GM18526 (cell line): ENCODE data around the gene MAP1LC3C.

Experiments
- POLR2A ChIP-seq: IDR thresholded peaks from 3 replicates; pipeline ENCODE4 v1.6.1; 2011; ENCODE audit not compliant: insufficient read length; ENCODE audit errors: extremely low read depth

The MAP1LC3C gene

DNA sequence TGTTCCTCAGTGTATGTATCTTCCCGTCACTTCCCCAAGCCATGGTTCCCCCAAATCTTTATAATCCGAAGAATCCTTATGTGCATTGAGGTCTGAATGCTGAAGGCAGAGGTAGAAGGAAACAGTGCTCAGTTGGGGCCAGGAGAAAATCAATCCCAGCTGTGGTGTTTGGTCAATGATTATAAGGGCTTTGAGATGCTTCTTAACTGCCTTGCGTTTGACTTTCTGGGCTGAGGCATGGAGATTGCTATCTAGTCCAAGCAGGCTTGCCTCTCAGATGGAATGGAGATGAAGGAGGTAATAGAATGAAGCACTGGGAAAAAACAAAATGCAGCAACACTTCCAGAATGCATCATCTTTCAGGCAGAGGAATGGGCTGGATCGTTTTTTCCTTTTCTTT, 3.6 kb upstream of the MAP1LC3C start:
- no peak for TF ChIP-seq POLR2A

DNA sequence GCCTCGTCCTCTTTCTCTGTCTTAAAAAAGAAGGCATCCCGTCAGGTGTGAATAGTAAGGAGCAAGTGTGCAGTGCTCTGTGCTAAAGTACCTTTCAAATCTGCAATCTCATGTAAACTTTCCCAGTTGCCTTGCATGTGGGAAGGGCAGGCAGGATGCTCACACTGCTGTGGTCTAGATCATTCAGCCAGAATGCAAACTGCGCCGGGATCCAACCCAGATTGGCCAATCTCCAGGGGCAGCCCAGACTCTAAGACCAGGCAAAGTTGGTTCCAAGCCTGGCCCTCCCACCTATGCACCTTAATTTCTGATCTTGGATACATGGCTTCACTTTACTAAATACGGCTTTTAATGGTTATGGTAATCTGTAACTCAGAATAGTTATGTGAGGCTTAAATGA, 3.2 kb upstream of the MAP1LC3C start:
- no peak for TF ChIP-seq POLR2A

DNA sequence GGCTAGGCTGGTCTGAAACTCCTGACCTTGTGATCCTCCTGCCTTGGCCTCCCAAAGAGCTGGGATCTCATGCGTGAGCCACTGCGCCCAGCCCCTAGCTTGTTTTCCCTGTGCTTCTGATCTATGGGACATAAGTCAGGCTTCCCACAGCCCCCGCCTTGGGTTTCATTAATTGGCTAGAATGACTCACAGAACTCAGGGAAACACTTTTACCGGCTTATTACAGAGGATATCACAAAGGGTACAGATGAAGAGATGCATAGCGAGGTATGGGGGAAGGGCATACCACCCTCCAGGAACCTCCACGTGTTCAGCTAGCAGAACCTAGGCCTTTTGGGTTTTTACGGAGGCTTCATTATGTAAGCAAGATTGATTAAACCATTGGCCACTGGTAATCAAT, 1.5 kb upstream of the MAP1LC3C start:
- no peak for TF ChIP-seq POLR2A

DNA sequence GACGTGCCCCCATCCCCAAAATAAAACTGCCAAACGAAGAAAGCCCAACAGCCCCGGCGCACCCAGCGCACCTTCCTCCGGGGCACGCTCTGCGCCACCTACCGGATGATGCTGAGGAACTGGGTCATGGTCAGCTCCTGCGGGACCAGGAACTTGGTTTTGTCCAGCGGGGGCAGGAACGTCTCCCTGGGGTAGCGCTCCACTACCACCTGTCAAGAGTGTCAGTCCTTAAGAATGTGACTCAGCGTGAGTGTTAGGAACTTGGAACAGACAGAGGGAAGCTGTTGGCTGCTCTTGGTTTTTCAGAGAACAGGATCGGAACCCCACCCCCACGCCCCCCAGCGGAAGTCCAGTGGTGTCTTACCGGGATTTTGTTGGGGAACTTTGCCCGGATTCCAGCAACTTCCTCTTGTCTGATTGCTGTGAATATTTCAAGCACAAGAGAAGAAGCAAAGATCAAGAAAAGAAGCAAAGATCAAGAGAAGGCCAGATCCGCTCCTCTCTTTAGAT, 431 bp downstream of the MAP1LC3C start:
- no peak for TF ChIP-seq POLR2A

DNA sequence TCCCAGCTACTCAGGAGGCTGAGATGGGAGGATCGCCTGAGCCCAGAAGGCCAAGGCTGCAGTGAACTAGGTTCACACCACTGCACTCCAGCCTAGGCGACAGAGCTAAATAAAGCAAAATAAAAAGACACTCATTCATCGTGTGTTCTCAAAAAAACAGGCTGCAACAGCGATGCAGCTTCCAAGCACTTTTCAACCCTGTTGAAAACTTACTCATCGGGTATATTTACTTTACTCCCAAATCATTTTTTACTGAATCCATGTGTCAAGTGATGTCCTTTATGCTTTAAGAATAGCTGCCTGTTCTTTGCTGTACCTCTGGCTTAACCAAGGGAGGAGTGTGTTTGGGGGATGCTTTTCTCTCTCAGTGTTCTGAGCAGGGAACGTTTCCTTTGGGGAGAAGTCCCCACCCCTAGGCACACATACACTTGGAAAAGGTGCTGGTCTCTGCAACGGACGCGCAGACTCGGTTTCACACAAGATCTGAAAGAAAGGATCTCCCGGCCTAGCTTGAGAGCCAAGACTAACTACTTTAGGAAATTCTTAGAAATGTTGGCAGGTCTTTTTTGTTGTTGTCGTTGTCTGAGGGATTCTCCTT, 1.4 kb downstream of the MAP1LC3C start:
- no peak for TF ChIP-seq POLR2A

DNA sequence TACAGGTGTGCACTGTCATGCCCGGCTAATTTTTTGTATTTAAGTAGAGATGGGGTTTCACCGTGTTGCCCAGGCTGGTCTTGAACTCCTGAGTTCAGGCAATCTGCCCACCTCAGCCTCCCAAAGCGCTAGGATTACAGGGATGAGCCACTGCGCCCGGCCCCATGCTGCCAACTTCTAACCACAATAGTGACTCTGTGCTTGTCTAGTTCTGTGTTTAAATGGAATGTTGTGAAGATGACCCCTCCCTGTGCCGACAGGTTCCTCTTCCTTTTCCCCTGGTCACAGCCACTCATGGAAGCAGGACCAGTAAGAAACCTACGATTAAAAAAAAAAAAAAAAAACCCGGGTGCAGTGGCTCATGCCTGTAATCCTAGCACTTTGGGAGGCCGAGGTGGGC, 4.7 kb downstream of the MAP1LC3C start:
- TF ChIP-seq POLR2A, result no peak

DNA sequence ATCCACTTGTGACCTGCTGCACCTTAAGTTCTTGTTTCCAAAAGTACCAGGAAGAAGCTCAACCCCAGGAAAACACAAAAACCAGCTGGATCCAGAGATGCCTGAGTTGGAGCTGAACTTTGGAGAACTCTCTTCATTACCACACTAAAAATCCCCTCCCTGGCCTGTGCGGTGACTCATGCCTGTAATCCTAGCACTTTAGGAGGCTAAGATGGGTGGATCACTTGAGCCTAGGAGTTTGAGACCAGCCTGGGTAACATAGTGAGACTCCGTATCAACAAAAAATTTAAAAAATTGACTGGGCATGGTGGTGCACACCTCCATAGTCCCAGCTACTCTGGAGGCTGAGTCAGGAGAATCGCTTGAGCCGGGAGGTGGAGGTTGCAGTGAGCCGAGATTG, 6.2 kb downstream of the MAP1LC3C start:
- no peak for TF ChIP-seq POLR2A

DNA sequence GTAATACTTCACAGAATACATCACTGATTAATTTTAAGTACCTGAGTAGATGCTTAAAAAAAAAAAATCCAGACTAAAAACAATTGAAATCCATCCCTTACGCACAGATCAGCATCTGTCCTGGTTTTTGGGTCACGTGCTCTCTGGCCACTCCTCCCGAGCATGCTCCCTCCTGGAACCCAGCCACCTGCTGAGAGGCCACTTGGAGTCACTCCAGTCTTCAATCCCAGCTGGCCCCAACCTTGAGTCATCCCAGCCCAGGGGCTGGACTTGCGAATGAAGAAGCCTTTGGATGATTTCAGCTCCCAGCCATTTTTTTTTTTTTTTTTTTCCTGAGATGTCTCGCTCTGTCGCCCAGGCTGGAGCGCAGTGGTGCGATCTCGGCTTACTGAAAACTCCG, 8.9 kb downstream of the MAP1LC3C start:
- TF ChIP-seq POLR2A, result no peak

DNA sequence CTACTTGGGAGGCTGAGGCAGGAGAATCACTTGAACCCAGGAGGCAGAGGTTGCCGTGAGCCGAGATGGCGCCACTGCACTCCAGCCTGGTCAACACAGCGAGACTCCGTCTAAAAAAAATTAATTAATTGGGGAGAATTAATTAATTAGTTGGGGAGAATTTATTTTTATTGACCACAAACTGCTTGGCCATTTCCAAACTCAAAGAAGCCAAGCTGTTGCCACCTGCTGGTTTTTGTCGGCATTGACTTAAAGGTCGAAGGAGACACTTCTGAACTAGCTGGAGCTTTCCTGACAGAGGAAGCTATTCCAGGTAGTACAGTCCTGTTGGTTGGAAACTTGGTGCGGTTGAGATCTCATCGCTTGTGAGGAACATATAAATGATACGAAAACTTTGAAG, 13.1 kb downstream of the MAP1LC3C start:
- no peak for TF ChIP-seq POLR2A

DNA sequence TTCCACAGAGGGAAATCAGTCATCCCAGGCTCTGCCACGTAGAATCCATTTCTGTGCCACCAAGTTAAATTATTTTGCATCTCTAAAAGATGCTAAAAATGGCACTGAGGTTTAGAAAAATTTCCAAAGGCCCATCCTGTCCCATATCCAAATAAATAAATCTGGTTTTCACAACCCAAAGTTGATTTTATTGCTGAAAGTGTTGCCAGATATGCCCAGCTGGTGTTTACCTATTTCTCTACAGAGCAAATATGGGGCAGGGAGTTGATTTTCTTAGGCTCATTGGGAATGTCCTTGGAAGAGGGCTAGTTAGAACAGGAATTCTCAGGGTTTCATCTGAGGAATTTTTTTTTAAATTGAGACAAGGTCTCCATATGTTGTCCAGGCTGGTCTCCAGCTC, 19.0 kb downstream of the MAP1LC3C start:
- no peak for TF ChIP-seq POLR2A

DNA sequence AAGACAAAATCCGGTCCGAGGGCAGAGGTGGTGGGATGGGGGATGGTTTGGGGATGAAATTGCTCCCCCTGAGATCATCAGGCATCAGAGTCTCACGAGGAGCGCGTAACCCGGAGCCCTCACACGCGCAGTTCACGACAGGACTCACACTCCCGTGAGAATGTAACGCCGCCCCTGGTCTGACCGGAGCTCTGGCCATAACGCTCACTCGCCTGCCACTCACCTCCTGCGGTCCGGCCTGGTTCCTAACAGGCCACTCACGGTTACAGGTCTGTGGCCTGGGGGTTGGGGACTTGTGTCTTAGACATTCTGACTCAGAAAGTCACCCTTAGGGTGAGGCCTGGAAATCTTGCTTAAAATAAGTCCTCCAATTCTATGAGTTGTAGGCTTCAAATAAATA, 19.8 kb downstream of the MAP1LC3C start:
- no peak for TF ChIP-seq POLR2A

DNA sequence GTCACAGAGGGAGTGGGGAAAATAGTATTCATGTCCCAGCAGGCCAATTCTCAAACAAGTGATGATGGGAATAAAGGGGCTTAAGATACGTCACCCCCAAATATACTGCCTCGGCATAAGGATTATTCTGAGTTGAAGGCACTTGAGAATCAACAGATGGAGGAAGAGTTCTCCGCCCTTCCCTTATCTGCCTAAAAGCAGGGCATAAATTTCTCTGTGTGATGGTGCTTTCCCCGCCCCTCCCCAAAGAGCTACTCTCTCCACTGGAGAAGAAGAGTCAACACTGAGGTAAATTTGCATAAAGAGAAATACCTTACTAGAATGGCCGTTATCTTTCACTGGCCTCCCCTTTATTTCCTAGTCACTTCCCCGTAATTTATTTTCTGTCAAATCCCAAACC, 22.7 kb downstream of the MAP1LC3C start:
- no peak for TF ChIP-seq POLR2A

DNA sequence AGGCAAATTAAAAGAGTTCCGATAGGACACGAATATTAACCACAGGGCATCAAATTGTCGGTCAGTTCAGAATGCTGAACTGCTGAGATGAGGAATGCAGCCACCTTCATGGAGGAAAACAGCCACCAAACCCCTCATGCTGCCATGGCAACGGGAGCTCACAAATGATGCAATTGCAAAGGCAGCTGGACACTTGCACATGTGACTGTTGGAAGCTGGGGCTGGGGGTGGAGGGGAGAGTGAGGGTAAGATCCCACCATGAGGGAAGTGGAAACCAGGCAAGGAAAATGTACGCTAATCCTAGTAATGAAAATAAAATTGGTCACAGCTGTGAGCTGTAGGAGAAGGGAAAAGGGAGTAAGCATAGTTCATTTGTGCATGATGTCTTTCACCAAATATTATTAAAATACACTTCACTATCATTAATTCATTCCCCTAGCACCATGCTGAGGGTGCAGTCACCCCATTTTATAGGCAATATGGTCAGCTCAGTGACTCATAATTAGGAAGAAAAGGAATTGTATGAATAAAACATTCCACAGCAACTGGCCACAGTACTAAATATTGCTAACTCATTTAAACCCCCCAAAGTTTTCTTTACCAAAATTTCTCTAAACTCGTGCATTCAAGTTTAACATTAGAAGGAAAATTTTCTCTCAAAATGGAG, 26.1 kb downstream of the MAP1LC3C start:
- no peak for TF ChIP-seq POLR2A

DNA sequence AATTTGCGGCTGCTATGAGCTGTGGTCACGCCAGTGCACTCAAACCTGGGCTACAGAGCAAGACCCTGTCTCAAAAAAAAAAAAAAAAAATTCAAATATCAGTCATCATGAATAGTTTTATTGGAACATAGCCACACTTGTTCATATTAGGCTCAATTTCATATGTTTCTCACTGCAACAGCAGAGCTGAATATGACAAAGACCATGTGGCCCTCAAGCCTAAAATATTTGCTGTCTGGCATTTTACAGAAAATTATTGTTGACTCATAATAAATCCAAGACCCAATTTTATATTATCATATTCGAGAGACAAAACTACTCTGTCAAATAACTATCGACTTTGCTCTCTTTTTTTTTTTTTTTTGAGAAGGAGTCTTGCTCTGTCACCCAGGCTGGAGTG, 30.3 kb downstream of the MAP1LC3C start:
- no peak for TF ChIP-seq POLR2A

DNA sequence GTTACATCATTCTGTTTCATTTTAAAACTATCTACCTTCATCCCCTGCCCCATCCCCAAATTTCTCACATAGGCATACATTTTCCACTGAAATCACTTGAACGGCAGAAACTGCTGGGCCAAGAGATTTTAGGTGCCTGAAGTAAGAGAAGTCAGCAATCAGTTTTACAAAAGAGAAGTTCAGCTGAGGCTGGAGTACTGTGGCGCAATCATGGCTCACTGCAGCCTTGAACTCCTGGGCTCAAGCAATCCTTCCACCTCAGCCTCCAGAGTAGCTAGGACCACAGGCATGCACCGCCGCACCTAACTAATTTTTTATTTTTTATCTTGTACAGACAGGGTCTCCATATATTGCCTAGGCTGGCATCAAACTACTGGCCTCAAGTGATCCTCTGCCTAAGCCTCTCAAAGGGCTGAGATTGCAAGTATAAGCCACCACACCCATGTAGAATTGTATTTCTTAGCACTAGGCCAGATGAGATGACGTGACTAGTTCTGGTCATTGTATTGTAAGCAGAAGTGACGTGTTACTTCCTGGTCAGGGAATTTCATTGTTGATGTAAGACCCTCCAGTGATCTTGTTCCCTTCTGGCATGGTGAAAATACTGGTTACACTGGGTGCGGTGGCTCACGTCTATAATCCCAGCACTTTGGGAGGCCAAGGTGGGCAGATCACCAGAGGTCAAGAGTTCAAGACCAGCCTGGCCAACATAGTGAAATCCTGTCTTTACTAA, 34.2 kb downstream of the MAP1LC3C start:
- no peak for TF ChIP-seq POLR2A

DNA sequence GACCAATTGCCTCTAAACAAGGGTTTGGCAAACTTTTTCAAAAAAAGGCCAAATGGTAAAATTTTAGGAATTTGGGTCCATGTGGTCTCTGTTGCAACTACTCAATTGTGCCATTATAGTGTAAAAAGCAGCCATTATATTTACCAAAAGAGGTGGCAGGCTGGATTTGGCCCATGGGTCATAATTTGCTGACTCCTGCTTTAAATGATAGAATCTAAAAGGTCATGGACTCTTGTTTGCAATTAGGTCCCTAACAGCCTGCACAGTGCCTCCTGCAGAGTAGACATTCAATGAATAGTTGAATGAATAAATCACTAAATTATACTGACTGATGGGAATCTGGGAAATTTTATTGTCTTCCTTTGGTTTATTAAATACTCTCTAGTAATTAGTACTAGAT, 35.2 kb downstream of the MAP1LC3C start:
- TF ChIP-seq POLR2A, result no peak
